ENCODE measurements around the gene EVX2.
A peak's percentile ranks its signal among the peaks of the same experiment; 100 is the strongest.

EVX2 gene

DNA sequence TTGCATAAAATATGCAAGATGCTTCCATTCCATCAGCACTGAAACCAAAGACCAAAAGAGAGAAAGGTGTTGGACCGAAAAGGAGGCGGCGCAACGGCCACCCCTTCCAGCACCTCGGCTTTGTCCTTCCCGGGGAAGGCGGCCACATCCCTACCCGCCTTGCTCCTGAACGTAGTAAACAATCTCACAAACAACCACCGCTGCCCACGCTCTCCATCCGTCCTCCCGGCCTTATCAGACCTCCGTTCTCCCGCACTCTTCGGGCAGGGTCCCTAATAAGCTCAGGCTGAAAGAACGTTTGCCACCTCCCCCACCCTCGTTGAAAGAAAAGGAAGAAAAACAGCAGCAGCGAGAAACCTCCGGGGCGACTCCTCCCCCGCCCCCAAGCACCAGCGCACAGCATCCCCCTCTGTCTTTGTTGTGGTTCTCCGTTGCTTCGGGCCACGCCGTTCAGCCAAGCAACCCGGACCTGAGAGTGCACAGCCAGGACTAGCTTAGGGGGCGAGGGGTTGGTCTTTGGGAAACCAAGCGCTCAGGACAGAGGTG, 4.4 kb downstream of the EVX2 start (continued):
- TF ChIP-seq ZNF221 (tag by site-specific recombination; IDR thresholded peaks at IDR 0.05; ENCODE audit: borderline replicate concordance), result no peak

DNA sequence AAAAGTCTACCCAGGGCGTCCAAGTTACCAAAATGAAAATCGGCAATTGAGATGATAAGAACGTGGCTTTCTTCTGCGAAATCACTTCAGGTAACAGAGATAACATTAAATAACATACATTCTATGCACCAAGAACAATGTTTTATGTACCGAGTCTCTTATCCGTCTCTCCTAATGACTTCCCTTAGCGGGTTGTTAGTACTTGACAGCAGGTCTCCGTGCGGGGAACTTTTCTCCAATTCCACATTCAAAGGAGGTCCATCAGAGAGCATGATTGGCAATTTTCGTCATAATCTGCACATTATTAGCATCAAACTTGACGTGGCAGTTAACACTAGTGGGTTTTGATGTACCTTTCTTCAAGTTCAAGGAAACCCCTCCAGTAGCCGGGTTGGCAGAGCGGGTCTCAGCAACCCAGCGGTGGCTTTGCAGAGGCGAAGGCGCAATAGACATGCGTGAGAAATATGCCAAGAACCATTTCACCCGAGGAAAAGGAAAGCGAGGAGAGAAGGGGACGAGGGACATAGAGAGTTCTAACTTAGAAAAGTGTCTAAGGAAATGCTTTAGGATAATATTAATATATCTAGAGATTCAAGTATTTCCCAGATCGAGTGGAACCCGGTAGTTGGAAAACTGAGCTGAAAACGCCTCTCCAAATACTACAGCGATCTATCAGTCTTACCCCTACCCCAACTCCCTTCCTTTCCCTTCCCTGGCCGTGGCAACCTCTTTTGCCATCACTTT, 5.0 kb downstream of the EVX2 start:
- TF ChIP-seq ZNF114 (tag by site-specific recombination; IDR thresholded peaks at IDR 0.05) (no peak), RBAK (tag by site-specific recombination; IDR thresholded peaks at IDR 0.05) (no peak), ZNF133 (tag by site-specific recombination; IDR thresholded peaks at IDR 0.05) (no peak), ZNF311 (tag by site-specific recombination; IDR thresholded peaks at IDR 0.05; ENCODE audit: borderline replicate concordance) (no peak), ZNF416 (tag by site-specific recombination; IDR thresholded peaks at IDR 0.05) (no peak), ZNF624 (tag by site-specific recombination; IDR thresholded peaks at IDR 0.05) (no peak)
- TF ChIP-seq, protein P1, sequence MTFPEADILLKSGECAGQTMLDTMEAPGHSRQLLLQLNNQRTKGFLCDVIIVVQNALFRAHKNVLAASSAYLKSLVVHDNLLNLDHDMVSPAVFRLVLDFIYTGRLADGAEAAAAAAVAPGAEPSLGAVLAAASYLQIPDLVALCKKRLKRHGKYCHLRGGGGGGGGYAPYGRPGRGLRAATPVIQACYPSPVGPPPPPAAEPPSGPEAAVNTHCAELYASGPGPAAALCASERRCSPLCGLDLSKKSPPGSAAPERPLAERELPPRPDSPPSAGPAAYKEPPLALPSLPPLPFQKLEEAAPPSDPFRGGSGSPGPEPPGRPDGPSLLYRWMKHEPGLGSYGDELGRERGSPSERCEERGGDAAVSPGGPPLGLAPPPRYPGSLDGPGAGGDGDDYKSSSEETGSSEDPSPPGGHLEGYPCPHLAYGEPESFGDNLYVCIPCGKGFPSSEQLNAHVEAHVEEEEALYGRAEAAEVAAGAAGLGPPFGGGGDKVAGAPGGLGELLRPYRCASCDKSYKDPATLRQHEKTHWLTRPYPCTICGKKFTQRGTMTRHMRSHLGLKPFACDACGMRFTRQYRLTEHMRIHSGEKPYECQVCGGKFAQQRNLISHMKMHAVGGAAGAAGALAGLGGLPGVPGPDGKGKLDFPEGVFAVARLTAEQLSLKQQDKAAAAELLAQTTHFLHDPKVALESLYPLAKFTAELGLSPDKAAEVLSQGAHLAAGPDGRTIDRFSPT (tag by site-specific recombination; IDR thresholded peaks at IDR 0.05), result no peak
- Histone ChIP-seq H3K9me3 (ENCODE audit: control insufficient read depth, insufficient read depth, low read depth, low read length) (no peaks in the 10 kb centered on the region), H3K4me3 (ENCODE audit: low read depth, low read length) (peak overlapping the region; percentile 42), H3K36me3 (ENCODE audit: control insufficient read depth in 2 of 2, insufficient read depth in 1 of 2, low read length in 2 of 2) (no peaks in the 10 kb centered on the region), H3K4me1 (ENCODE audit: control insufficient read depth, insufficient read depth, low read length) (no peaks in the 10 kb centered on the region), H3K27ac (ENCODE audit: extremely low read depth, low read depth, low read length) (peak overlapping the region; percentile 33; the same call in 1 of the 2 replicates)
- ChIA-PET CTCF (interaction anchor here (0.6 to 3.2 kb wide), 29 partner anchors 7 to 1073 kb away, joined by 3 to 44 read pairs (median 4); partner anchors contain the start of genes HOXD12, HOXD13 and LNPK), POLR2A (interaction anchor here (0.8 to 2.7 kb wide), 2 partner anchors 26 to 77 kb away, joined by 4 to 12 read pairs; partner anchors contain the start of gene LNPK)

DNA sequence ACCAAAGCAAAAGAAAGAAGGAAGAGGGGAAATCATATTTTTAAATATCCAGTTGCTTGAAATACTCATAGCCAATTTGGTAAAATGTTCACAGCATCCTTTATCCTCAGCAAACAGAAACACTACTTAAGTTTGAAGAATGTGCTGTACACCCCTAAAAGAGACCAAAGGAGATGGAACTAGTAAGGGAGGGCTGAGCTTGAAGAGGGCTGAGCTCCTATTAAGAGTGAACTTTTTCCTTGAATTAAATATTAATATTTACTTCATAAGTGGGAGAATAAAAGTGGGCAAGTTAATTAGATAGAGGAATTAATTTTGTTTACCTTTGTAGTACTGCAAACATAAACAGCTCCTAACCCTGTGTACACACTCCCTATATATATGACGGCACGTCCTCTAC, 7.0 kb downstream of the EVX2 start:
- CTCF ChIA-PET, result no interaction called here
- TF ChIP-seq ZNF292 (tag by site-specific recombination; IDR thresholded peaks at IDR 0.05; ENCODE audit: borderline replicate concordance, low read depth), result no peak
- no peak for TF ChIP-seq KLF1 (tag by site-specific recombination; IDR thresholded peaks at IDR 0.05)
- TF ChIP-seq ZNF155 (tag by site-specific recombination; IDR thresholded peaks at IDR 0.05), result no peak
- TF ChIP-seq, protein P2, sequence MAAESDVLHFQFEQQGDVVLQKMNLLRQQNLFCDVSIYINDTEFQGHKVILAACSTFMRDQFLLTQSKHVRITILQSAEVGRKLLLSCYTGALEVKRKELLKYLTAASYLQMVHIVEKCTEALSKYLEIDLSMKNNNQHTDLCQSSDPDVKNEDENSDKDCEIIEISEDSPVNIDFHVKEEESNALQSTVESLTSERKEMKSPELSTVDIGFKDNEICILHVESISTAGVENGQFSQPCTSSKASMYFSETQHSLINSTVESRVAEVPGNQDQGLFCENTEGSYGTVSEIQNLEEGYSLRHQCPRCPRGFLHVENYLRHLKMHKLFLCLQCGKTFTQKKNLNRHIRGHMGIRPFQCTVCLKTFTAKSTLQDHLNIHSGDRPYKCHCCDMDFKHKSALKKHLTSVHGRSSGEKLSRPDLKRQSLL (tag by site-specific recombination; IDR thresholded peaks at IDR 0.05), result no peak
- no peak for TF ChIP-seq ZXDB (tag by site-specific recombination; IDR thresholded peaks at IDR 0.05)
- TF ChIP-seq PRDM1 (tag by site-specific recombination; IDR thresholded peaks at IDR 0.05), result no peak
- no peak for TF ChIP-seq ZNF394 (tag by site-specific recombination; IDR thresholded peaks at IDR 0.05; ENCODE audit: borderline replicate concordance)
- no peak for TF ChIP-seq ZNF473 (tag by site-specific recombination; IDR thresholded peaks at IDR 0.05)
- TF ChIP-seq YY2 (tag by site-specific recombination; IDR thresholded peaks at IDR 0.05), result no peak

More for the DNA sequence above, 7.0 kb downstream of the EVX2 start:
- no peaks in the 10 kb centered on the region for H3K36me3 ChIP-seq (ENCODE audit: control insufficient read depth in 2 of 2, insufficient read depth in 1 of 2, low read length in 2 of 2)
- no peak overlapping the region for H3K4me3 ChIP-seq (ENCODE audit: low read depth, low read length)
- no peaks in the 10 kb centered on the region for H3K4me1 ChIP-seq (ENCODE audit: control insufficient read depth, insufficient read depth, low read length)
- no peaks in the 10 kb centered on the region for H3K9me3 ChIP-seq (ENCODE audit: control insufficient read depth, insufficient read depth, low read depth, low read length)
- POLR2A ChIA-PET, result no interaction called here
- no peak overlapping the region for H3K27ac ChIP-seq (ENCODE audit: extremely low read depth, low read depth, low read length)
